Measurements from ENCODE around the gene MACROD2.

MACROD2 gene

DNA sequence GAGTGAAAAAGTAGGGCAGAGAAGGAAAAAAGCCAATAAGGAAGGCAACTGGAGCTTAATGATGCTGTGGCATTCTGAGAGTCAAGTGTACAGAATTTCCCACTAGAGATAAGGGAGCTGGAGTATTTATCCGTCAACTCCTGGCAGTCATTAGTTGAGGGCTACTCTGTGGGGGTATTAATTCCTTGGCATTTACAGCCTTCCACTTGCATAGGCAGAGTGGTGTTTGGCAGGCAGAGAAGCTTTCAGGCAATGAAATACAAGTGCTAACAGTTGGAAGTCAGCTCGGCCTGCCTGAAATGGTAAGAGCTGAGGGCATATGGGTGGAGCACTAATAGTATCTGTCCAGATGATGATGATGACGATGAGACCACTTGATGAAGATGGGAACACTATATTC, 549.4 kb downstream of the MACROD2 start:
- TF ChIP-seq, protein P1, sequence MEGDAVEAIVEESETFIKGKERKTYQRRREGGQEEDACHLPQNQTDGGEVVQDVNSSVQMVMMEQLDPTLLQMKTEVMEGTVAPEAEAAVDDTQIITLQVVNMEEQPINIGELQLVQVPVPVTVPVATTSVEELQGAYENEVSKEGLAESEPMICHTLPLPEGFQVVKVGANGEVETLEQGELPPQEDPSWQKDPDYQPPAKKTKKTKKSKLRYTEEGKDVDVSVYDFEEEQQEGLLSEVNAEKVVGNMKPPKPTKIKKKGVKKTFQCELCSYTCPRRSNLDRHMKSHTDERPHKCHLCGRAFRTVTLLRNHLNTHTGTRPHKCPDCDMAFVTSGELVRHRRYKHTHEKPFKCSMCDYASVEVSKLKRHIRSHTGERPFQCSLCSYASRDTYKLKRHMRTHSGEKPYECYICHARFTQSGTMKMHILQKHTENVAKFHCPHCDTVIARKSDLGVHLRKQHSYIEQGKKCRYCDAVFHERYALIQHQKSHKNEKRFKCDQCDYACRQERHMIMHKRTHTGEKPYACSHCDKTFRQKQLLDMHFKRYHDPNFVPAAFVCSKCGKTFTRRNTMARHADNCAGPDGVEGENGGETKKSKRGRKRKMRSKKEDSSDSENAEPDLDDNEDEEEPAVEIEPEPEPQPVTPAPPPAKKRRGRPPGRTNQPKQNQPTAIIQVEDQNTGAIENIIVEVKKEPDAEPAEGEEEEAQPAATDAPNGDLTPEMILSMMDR (IDR thresholded peaks at IDR 0.05; ENCODE audit: insufficient read depth, missing control alignments) = no peak
- DNase-seq (ENCODE audit: insufficient read length, low spot score) (no peak), FAIRE-seq (no peak)

DNA sequence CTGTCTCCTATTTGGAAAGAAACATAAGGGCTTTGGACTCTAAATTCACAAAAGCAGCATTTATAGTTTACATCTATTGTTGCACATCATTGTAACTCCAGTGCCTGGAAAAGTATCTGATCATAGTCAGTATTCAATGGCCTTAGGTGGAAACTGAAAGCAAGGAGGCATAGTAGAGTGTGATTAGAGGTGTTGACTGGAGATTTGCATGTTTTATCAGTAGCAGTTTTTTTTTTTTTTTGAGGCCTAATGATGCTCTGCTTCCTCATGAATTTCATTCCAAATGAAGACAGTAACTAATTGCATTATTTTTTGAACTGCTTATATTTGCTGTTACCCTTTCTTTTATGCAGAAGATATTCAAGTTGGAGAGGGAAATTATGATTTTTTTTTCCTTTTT, 555.3 kb downstream of the MACROD2 start:
- FAIRE-seq = no peak
- DNase-seq (ENCODE audit: insufficient read length, low spot score) = no peak
- TF ChIP-seq, protein P1 (IDR thresholded peaks at IDR 0.05; ENCODE audit: insufficient read depth, missing control alignments) = no peak

DNA sequence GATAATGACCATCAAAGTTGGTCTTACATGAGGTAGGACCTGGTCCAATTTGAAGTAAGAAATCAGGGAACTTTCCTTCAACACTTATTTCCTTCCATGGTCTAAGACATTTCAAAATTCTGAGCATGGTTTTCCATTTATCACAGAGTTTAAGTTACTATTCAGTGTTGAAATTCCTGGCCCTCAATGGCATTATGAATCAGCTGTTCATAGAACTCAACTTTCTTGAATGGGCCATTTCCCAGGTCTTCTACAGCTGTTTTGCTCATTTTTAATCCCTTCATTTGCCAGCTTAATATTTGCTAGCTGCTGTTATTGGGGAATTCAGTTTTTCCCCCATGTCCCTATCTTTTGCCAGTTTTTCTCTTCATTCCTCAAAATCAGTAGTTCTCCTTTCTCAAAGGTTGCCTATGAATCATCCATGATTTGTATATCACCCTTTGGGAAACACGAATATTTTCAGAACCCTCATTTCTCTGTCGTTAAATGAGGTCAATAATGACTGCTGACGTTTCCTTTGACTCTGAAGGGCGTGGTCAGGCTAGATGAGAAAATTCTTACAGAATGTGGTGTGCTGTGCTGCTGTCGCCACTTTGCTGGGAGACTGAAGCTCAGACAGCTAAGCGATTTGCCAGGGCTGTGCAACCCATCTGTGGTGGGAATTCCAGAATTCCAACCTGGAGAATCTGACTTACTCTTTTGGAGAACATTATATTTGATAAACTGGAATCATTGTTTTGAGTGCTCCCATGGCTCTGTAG, 558.6 kb downstream of the MACROD2 start:
- FAIRE-seq = no peak
- TF ChIP-seq, protein P1 (IDR thresholded peaks at IDR 0.05; ENCODE audit: insufficient read depth, missing control alignments) = no peak
- DNase-seq (ENCODE audit: insufficient read length, low spot score) = no peak

DNA sequence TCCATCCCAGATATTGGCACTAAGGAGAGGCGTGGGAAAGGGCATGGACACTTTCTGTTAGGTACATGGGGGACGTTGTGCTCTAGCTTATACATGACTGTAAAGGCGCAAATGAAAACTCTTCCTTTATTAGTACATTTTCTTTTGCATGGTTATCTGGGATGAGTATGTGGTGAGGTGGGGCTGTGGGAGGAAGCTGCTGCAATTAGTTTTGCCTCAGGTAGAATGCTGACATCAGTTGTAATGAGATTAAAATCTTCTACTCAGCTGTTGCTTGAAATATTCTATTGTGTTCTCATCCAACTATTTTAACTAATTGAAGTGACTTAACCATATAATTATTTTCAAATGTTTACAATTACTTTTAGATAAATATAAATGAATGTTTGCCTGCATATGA, 560.4 kb downstream of the MACROD2 start:
- TF ChIP-seq, protein P1 (IDR thresholded peaks at IDR 0.05; ENCODE audit: insufficient read depth, missing control alignments) = no peak
- FAIRE-seq (no peak), DNase-seq (ENCODE audit: insufficient read length, low spot score) (no peak)

DNA sequence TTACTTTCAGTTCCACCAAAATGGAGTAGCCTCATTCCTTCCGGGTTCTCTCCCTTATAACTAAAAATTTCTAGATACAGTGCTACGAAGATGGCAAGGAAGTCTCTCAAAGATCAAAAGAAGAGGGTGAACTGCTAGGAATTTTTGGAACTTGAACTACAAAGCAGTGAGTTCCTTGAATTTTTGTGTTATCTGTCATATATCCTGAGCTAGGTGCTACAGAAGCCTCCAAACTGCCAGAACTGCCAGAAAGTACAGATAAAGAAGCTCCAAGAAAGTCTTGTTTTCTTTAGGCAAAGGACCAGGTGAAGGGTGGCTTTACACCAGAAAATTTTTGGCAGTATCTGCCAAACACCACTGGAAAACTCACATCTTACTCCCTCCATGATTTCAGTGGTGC, 560.9 kb downstream of the MACROD2 start:
- TF ChIP-seq, protein P1 (IDR thresholded peaks at IDR 0.05; ENCODE audit: insufficient read depth, missing control alignments) = no peak
- FAIRE-seq (no peak), DNase-seq (ENCODE audit: insufficient read length, low spot score) (no peak)

DNA sequence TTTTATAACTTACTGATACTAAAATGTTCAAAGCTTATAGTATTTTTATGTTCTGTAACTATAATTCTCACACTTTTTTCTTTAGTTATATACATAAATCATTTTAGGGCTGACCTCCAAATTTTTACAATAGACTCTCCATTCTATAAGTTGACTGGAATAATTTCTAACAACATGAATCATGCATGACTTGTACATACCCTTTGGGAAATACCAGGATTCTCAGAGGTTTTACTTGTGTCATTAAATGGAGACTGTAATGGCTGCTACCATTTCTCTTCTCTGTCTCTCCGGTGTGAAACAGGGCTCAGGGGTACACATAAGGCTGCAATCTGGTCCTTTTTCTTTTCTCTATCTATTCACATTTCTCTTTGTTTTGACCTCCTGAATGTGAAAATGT, 564.3 kb downstream of the MACROD2 start:
- DNase-seq (ENCODE audit: insufficient read length, low spot score) (no peak), FAIRE-seq (no peak)
- TF ChIP-seq, protein P1 (IDR thresholded peaks at IDR 0.05; ENCODE audit: insufficient read depth, missing control alignments) = no peak

DNA sequence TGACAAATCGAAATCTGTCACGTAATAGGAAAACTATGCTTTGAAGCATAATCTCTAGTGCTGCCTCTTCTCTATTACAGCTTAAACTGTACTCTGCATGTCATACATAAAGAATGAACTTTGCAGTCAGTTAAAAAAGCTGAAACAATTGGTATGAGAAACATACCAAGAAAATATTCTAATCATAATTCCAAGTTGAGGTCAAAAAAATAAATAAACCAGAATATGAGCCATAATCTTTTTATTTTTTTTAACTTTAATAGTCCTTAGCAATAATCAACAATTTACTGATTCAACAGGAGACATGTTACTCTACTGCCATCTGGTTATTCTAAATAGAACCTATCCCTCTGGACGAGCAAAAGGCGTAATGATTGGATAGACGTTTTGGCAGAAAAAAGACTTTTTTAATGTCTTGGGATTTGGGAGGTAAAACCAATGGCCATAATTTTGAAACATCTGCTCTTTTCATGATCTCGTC, 566.5 kb downstream of the MACROD2 start:
- TF ChIP-seq, protein P1 (IDR thresholded peaks at IDR 0.05; ENCODE audit: insufficient read depth, missing control alignments) = no peak
- FAIRE-seq = no peak
- no peak for DNase-seq (ENCODE audit: insufficient read length, low spot score)

Measured in D721Med (cell line).